Measurements from ENCODE around the gene HTT. TPM values are rescaled to one million over a fixed set of nuclear protein-coding genes. Genes with fewer than 3 reads are reported as not detected.
A peak's percentile ranks its signal among the peaks of the same experiment; 100 is the strongest.

HTT gene
- total RNA-seq, 6 experiments from 2014 or later = 25.5 to 37.8 (median 30.3) TPM

DNA sequence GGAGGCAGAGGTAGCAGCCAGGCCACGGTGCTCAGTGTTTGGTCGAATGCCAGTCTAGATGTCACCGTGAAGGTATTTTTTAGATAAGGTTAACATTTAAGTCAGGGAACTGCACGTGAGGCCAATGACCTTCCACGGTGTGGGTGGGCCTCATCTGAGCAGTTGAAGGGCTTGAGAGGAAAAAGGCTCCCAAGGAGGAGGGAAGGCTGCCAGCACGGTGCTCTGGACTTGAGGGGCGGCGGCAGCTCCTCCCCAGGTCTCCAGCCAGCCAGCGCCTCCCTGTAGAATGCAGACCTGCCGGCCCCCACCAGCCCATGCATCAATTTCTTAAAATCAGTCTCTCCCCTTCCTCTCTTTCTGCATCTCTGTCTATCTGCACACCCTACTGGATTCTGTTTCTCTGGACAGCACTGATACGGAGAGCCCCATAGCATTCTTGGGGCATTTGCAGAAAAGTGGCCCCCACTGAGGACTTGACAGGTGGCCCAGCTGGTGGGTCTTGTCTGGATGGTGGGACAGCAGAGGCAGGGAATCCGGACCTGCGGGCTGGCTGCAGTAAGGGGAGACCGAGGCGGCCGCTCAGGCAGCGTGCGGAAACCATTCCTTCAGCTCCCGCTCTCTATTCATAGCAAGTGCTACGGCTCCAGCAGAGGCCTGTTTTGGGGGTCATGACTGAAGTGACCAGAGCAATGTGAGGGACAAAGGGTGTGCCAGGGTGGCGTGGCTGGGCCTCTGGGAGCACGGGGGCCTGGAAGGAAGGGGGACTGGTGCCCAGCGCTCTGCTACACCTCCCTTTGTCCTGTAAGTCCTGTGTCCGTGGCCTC lies 210.5 kb downstream of the HTT start:
- WGBS (ENCODE audit: insufficient coverage, low coverage, low lambda C conversion rate, missing lambda C conversion rate) = 74% methylated on average over 10 of the region's 24 CpGs
- intact Hi-C loops (cut with DNase I) = no loop called here
- DNase-seq (no peak), ATAC-seq (peak in 1 of 4 donors; percentile 30)
- Histone ChIP-seq H3K9me3 (no peaks in the 10 kb centered on the region), H3K27ac (no peak overlapping the region), H3K4me1 (no peaks in the 10 kb centered on the region), H3K27me3 (no peaks in the 10 kb centered on the region), H3K4me3 (no peak overlapping the region), H3K36me3 (no peaks in the 10 kb centered on the region)
- TF ChIP-seq POLR2A (IDR thresholded peaks at IDR 0.05) = no peak
- TF ChIP-seq, protein P1, sequence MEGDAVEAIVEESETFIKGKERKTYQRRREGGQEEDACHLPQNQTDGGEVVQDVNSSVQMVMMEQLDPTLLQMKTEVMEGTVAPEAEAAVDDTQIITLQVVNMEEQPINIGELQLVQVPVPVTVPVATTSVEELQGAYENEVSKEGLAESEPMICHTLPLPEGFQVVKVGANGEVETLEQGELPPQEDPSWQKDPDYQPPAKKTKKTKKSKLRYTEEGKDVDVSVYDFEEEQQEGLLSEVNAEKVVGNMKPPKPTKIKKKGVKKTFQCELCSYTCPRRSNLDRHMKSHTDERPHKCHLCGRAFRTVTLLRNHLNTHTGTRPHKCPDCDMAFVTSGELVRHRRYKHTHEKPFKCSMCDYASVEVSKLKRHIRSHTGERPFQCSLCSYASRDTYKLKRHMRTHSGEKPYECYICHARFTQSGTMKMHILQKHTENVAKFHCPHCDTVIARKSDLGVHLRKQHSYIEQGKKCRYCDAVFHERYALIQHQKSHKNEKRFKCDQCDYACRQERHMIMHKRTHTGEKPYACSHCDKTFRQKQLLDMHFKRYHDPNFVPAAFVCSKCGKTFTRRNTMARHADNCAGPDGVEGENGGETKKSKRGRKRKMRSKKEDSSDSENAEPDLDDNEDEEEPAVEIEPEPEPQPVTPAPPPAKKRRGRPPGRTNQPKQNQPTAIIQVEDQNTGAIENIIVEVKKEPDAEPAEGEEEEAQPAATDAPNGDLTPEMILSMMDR (IDR thresholded peaks at IDR 0.05) = no peak

DNA sequence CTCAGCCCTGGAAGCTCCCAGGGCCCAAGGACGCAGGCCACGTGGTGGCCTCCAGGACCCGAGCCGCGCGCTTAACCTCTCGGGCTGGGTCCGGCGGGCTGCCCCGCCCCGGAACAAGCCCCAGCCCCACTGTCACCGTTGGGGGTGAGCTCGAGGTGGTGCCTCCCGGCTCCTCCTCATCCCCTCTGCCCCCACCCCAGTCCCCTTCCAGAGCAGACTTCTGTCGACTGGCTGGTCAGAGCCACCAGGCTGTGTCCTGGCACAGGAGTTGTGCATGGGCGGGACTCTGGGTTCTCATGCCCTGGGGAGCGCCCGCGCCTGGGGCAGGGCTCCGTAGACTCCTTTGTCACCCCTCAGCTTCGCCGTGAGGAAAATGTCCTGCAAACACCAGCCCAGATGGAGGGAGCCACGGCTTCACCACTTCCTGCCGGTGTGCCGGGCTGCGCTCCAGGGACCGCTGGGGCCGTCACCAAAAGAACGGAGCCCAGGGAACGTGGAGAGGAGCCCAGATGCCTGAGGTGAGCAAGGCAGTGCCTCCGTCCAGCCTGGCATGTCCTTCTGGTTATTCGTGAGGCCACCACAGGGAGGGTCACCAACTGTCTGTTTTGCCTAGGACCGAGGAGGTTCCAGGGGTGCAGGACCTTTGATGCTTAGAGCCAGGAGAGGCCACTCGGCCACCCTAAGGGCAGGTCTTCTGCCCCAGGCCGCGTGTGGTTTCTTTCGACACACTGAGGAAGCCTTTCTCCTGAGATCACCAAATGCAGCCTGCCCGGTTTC lies 211.3 kb downstream of the HTT start:
- ATAC-seq (peak; percentile 33 to 73 (median 42)), DNase-seq (peak in 1 of 3 donors; percentile 50)
- no peak for TF ChIP-seq POLR2A (IDR thresholded peaks at IDR 0.05)
- TF ChIP-seq, protein P1 (IDR thresholded peaks at IDR 0.05) = no peak
- Histone ChIP-seq H3K9me3 (no peaks in the 10 kb centered on the region), H3K27ac (no peak overlapping the region), H3K36me3 (no peaks in the 10 kb centered on the region), H3K4me1 (no peaks in the 10 kb centered on the region), H3K4me3 (no peak overlapping the region), H3K27me3 (no peaks in the 10 kb centered on the region)
- intact Hi-C loops (cut with DNase I) = no loop called here
- 54% methylated on average over 5 of the region's 38 CpGs for WGBS (ENCODE audit: insufficient coverage, low coverage, low lambda C conversion rate, missing lambda C conversion rate)

DNA sequence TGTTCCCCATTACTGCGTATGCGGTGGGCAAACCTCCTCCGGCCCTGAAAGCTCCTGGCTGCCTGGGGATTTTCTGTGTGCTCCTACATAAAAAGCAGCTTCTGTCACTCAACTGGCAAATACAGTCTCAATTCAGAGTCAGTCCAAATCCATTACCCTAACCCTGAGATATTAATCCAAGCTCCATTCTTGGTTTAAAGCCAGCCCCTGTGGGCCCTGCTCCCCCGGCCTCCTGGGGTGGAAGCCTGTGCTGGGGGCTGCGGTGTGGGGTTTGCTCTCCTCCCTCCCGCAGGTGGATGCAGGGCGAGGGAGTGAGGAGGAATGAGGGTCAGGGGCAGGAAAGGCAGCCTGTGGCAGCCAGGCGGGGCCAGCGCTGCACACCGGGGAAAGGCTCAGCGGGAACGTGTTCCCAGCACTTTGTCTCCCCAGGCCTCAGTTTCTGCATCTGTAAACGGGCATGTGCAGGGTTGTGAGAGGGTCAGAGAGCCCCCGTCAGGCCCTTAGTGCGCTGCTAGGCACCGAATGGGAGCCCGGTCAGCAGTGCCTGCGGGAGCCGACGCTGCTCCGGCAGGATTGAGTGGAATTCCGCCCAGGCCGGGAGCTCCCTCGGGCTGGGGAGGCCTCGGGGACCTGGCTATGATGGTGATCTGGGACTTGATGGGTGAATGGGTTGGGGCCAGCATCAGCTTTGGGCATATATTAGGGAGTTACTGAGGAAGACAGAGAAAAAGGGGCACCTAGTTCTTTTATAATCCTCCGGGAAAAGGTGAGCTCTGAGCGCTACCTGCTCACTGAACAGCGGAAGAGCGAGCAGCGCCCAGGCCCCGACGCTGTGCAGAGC lies 212.1 kb downstream of the HTT start:
- no peak for TF ChIP-seq POLR2A (IDR thresholded peaks at IDR 0.05)
- TF ChIP-seq, protein P1 (IDR thresholded peaks at IDR 0.05) = no peak
- intact Hi-C loops (cut with DNase I) = no loop called here
- no peaks in the 10 kb centered on the region for H3K27me3 ChIP-seq
- peak in 2 of 3 donors; percentile 16 to 41 for DNase-seq
- 67% methylated on average over 9 of the region's 32 CpGs for WGBS (ENCODE audit: insufficient coverage, low coverage, low lambda C conversion rate, missing lambda C conversion rate)
- ATAC-seq = no peak
- H3K36me3 ChIP-seq = no peaks in the 10 kb centered on the region
- H3K27ac ChIP-seq = no peak overlapping the region
- H3K4me3 ChIP-seq = no peak overlapping the region
- H3K9me3 ChIP-seq = no peaks in the 10 kb centered on the region
- H3K4me1 ChIP-seq = peaks cover 0 to 5% (median 2%) of the 10 kb centered on the region in 4 donors

DNA sequence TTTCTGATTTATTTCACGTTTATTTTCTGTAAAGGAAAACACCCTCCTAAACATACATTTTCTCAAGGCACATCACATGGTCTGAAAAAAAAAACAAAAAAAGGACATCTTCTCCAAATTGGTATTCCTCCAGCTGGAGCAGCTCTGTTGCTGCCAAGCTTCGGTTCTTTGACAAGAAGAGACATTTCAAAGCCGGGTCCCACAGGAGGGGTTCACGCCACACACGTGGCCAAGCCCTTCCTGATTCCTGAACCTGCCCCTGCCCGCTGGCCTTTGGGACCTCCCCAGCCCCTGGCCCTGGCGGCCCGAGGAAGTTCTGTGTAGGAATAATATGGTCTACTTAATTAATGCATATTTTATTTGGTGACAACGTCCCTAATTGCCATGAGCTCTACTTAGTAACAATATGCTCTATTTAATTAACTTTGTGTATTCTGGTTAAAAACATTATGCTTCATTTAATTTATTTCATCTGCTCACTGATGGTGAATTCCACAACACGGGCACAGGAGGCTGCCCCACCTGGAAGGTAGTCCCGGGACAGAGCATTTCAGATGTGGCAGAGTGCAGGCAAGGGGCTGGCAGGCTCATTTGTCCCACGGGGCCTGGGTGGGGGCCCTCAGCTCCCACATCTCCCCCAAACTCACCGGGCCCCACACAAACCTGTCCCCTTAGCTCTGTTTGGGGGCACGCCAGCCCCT lies 212.9 kb downstream of the HTT start:
- TF ChIP-seq, protein P1 (IDR thresholded peaks at IDR 0.05) = no peak
- TF ChIP-seq POLR2A (IDR thresholded peaks at IDR 0.05) = no peak
- intact Hi-C loops (cut with DNase I) = no loop called here
- H3K9me3 ChIP-seq = no peaks in the 10 kb centered on the region
- H3K36me3 ChIP-seq = no peaks in the 10 kb centered on the region
- 48% methylated on average over 11 of the region's 14 CpGs for WGBS (ENCODE audit: insufficient coverage, low coverage, low lambda C conversion rate, missing lambda C conversion rate)
- H3K4me3 ChIP-seq = no peak overlapping the region
- DNase-seq (peak in 2 of 3 donors; percentile 18 to 32), ATAC-seq (no peak)
- no peaks in the 10 kb centered on the region for H3K27me3 ChIP-seq
- H3K27ac ChIP-seq = no peak overlapping the region
- H3K4me1 ChIP-seq = peaks cover 0 to 6% (median 3%) of the 10 kb centered on the region in 4 donors
